SK-N-MC (cell line): ENCODE measurements around the gene FSIP1.

ENCODE experiments used
- DNase-seq: peaks from one replicate; pipeline ENCODE4 v3.0.0-alpha.2; 2011; ENCODE audit warnings: low read depth, low spot score
- H3K27ac ChIP-seq: fragments of 200-600 bp; sonication (generic); 2 replicates; pipeline ENCODE4 v1.5.1; 2016; ENCODE audit warnings: mixed run types
- H3K36me3 ChIP-seq: fragments of 200-600 bp; sonication (generic); 2 replicates; pipeline ENCODE4 v1.6.1; 2017; ENCODE audit warnings: antibody characterized with exemption, low read length, mixed read lengths; ENCODE audit not compliant: insufficient read depth
- H3K4me3 ChIP-seq: fragments of 200-600 bp; sonication (generic); 2 replicates; pipeline ENCODE4 v1.5.1; 2016
- H3K9ac ChIP-seq: fragments of 200-600 bp; sonication (generic); 2 replicates; pipeline ENCODE4 v1.8.0; 2017; ENCODE audit warnings: mixed run types, mixed read lengths; ENCODE audit not compliant: insufficient read length
- H3K9me3 ChIP-seq: fragments of 200-600 bp; sonication (generic); 2 replicates; pipeline ENCODE4 v1.6.1; 2017; ENCODE audit warnings: low read depth, mild to moderate bottlenecking, antibody characterized with exemption, low read length, moderate library complexity, mixed read lengths
- EZH2 ChIP-seq: fragments of 200-600 bp; sonication (generic); IDR thresholded peaks from one replicate; pipeline ENCODE4 v1.6.1; 2017; ENCODE audit warnings: antibody characterized with exemption
- FOXP2 ChIP-seq: optimal IDR thresholded peaks from 2 replicates; pipeline ENCODE3; 2011; ENCODE audit warnings: mild to moderate bottlenecking, moderate library complexity; ENCODE audit not compliant: insufficient read depth; ENCODE audit errors: extremely low read length, control extremely low read depth
- POLR2AphosphoS5 ChIP-seq: IDR thresholded peaks from 2 replicates; pipeline ENCODE4 v1.6.1; 2012; ENCODE audit warnings: mild to moderate bottlenecking, low read depth, low read length, borderline replicate concordance

The FSIP1 gene

DNA sequence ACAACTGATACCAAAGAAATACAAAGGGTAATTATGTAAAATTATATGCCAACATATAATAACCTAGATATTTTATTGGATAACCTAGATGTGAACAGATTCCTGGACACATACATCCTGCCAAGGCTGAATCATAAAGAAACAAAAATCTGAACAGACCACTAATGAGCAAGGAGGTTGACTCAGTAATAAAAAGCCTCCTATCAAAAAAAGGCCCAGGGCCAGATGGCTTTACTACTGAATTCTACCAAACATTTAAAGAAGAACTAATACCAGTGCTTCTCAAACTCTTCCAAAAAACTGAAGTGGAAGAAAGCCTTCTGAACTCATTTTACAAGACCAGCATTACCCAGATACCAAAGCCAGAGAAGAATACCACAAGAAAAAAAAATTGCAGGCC lies 169.4 kb downstream of the FSIP1 start:
- TF ChIP-seq POLR2AphosphoS5: no peak
- TF ChIP-seq EZH2: no peak
- TF ChIP-seq FOXP2: no peak
- Histone ChIP-seq H3K9ac (no peak overlapping the region), H3K36me3 (no peaks in the 10 kb centered on the region), H3K4me3 (no peak overlapping the region), H3K9me3 (0 out of 2 replicates have a peak, but pooled peaks cover 3% of the 10 kb centered on the region), H3K27ac (no peak overlapping the region)
- DNase-seq: no peak

DNA sequence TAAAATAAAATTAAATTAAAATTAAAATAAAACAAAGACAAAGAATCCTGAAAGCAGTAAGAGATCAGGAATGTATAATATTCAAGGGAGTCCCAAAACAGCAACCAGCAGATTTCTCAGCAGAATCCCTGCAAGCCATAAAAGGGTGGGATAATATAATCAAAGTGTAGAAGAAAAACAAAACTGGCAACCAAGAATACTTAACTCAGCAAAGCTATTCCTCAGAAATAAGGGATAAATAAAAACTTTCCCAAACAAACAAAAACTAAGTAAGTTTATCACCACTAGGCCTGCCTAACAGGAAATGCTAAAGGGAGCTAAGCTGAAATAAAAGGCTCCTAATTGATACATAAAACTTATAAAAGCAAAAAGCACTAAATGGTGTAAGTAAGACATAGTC lies 172.0 kb downstream of the FSIP1 start:
- Histone ChIP-seq H3K36me3 (no peaks in the 10 kb centered on the region), H3K9ac (no peak overlapping the region), H3K4me3 (no peak overlapping the region), H3K9me3 (0 out of 2 replicates have a peak, but pooled peaks cover 3% of the 10 kb centered on the region), H3K27ac (no peak overlapping the region)
- DNase-seq: no peak
- no peak for TF ChIP-seq POLR2AphosphoS5
- no peak for TF ChIP-seq FOXP2
- TF ChIP-seq EZH2: no peak

DNA sequence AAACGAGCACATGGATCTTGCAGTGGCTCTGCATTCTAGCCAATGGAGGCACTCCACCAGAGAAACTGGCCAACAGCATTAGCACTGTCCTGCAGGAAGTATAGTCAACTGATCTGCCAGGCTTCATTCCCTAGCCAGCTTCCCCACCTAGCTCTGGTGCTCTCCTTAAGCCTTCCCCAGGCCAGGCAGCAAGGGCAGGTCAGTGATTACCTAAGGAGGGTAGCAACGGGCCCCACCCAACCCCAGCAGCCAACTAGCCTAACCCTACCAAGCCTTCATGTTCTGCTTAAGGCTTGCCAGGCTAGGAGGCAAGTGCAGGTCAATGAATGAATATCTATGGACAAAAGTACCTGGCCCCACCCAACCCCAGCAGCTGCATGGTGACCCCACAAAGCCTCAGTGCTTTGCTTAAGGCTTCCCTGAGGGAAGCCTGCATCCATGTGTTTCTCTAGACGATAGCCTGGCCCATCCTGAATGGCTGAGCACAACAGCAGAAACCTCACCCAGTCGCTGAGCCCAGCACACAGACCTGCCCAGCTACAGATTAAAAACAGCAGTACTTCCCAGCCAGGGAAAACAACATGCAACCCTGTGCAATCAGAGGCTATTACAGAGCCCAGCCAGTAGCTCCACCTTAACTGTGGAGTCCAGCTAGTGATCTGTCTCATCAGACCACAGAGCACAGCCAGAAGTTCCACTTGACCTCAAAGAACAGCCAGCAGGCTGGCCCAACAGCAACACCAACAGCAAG lies 173.3 kb downstream of the FSIP1 start:
- TF ChIP-seq FOXP2: no peak
- TF ChIP-seq POLR2AphosphoS5: no peak
- TF ChIP-seq EZH2: no peak
- Histone ChIP-seq H3K9me3 (0 out of 2 replicates have a peak, but pooled peaks cover 3% of the 10 kb centered on the region), H3K36me3 (no peaks in the 10 kb centered on the region), H3K27ac (no peak overlapping the region), H3K9ac (no peak overlapping the region), H3K4me3 (no peak overlapping the region)
- no peak for DNase-seq

DNA sequence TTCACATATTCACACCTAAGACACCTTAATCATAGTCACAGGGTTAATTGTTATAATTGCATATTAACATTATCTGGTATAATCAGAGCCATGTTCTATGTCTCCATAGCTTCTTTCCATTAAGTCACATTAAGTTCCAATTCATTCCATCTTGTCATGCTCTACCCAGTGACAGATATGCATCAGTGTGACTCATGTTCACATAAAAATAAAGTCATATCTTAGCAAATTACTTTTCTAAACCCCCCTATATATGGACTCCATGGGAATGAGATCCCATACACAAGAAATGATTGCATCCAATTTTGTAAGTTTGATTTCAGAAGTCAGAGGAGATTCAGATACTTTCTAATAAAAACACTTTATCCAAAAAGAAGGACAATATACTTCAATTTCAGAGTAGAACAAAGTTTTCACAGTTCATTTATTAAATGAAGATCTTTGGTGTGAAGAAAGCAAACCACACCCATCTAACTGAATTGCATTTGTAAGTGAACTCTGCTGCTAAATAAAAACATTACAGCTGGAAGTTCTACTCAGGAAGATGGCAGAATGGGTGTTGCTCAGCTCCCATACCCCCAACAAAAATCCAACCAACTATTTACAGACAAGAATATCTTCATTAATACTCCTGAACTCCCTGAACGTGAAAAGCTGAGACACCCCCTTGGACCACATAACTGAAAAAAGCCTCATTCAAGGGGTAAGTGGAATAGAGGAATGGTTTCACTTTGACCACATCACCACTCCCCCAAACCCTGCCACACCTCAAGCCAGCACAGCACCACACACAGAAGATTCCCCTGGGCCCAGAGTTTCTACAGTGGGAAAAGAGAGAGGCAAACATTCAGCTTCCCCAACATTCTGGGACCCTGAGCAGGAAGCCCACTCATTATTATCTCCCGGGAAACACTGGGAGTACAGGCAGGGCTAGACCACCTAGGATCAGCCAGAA lies 174.2 kb downstream of the FSIP1 start:
- H3K36me3 ChIP-seq: no peaks in the 10 kb centered on the region
- H3K9ac ChIP-seq: no peak overlapping the region
- DNase-seq: no peak
- no peak for TF ChIP-seq FOXP2
- no peak for TF ChIP-seq POLR2AphosphoS5
- H3K9me3 ChIP-seq: 0 out of 2 replicates have a peak, but pooled peaks cover 3% of the 10 kb centered on the region
- H3K4me3 ChIP-seq: no peak overlapping the region
- no peak overlapping the region for H3K27ac ChIP-seq

GRCh38 chr15:39605146-39605545 lies 177.5 kb downstream of the FSIP1 start:
- no peaks in the 10 kb centered on the region for H3K36me3 ChIP-seq
- no peak for DNase-seq
- no peak overlapping the region for H3K4me3 ChIP-seq
- no peaks in the 10 kb centered on the region for H3K9me3 ChIP-seq
- TF ChIP-seq EZH2: no peak
- TF ChIP-seq FOXP2: no peak
- TF ChIP-seq POLR2AphosphoS5: no peak
- H3K27ac ChIP-seq: no peak overlapping the region
- no peak overlapping the region for H3K9ac ChIP-seq

DNA sequence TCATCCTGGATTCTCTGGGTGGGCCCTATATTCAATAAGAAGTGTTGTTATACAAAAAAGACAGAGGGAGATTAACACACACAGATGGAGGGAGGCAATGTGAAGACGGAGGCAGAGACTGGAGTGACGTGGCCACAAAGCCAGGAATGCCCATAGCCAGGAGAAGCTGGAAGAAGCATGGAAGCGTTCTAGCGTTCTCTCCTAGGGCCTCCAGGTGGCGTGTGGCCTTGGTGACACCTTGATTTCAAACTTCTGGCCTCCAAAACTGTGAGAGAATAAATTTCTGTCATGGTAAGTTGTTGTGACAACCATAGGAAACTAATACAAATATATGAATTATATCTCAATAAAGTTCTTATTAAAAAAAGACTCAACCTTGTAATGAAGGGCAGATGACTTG lies 180.5 kb downstream of the FSIP1 start:
- no peak overlapping the region for H3K9ac ChIP-seq
- H3K9me3 ChIP-seq: no peaks in the 10 kb centered on the region
- TF ChIP-seq POLR2AphosphoS5 (no peak), EZH2 (no peak), FOXP2 (no peak)
- no peak for DNase-seq
- no peak overlapping the region for H3K4me3 ChIP-seq
- H3K36me3 ChIP-seq: no peaks in the 10 kb centered on the region
- no peak overlapping the region for H3K27ac ChIP-seq

GRCh38 chr15:39599871-39600270 lies 182.8 kb downstream of the FSIP1 start:
- no peak for TF ChIP-seq EZH2
- TF ChIP-seq FOXP2: no peak
- no peak for TF ChIP-seq POLR2AphosphoS5

More at GRCh38 chr15:39599871-39600270, 182.8 kb downstream of the FSIP1 start:
- Histone ChIP-seq H3K36me3 (no peaks in the 10 kb centered on the region), H3K9me3 (no peaks in the 10 kb centered on the region), H3K27ac (no peak overlapping the region), H3K9ac (no peak overlapping the region), H3K4me3 (no peak overlapping the region)
- DNase-seq: no peak
